NCI-H146 treated with DMSO at 0.1 percent for 48 hours (cell line): Measurements from ENCODE around the gene ZFP91.
"Not testable (repeated sequence)": the region's sequence is repeated elsewhere in the genome, so short reads cannot be mapped to it uniquely, and the experiment has no call there.

Experiments
- DNase-seq: peaks from one replicate; lab custom pipeline; 2025; ENCODE audit not compliant: unreplicated experiment; lab: John Stamatoyannopoulos, UW

ZFP91 gene

GRCh38 chr11:58578635-58579191, at the start of gene ZFP91:
Gene ZFP91, plus strand, starts transcription at chr11:58579063. Its CDS starts 219 bp downstream, at chr11:58579282.
- DNase-seq = peak; percentile 90

GRCh38 chr11:58530236-58530635, 48.6 kb upstream of the ZFP91 start:
- DNase-seq = no peak

GRCh38 chr11:58531865-58532341, 47.0 kb upstream of the ZFP91 start:
- DNase-seq = no peak

DNA sequence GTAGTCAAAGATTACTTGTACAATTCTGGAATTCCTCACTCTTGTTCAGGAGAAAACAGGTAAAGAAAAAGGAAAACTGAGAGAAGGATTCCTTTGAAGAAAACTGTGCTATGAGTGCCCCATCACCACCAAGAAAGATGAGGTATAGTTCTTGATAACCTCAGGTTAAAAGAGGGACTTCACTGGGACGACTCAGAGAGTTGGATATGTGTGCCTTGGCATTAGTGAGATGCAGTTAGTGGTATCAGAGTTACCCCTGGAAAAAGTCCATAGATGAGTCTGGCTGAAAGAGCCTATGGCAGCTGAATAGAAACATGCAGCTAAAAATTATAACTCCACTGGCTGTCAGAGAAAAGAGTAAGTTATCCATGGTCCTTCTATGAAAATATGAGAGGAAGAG, 32.0 kb upstream of the ZFP91 start:
- no peak for DNase-seq

DNA sequence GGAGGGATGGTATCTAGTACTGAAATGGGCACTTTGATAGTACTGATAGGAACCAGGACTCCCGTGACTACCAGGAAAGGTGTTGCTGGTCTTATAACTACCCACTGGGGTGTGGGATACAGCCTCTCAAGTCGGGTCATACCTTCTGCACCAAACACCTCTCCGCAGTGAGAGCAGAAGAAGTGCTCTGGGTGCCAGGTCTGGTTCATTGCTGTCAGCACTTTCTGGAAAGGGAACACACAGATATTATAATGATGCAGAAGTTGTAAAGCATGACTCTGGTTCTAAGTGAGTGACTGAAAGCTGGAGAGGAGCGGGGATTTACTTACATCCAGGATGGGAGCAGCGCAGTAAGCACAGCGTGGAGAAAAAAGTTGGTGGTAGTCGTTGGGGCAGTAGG, 29.2 kb upstream of the ZFP91 start:
- DNase-seq = no peak

- DNase-seq = no peak
Observed at GRCh38 chr11:58560842-58561241, 18.0 kb upstream of the ZFP91 start.

- no peak for DNase-seq
Observed at GRCh38 chr11:58561394-58562098, 17.3 kb upstream of the ZFP91 start.

DNA sequence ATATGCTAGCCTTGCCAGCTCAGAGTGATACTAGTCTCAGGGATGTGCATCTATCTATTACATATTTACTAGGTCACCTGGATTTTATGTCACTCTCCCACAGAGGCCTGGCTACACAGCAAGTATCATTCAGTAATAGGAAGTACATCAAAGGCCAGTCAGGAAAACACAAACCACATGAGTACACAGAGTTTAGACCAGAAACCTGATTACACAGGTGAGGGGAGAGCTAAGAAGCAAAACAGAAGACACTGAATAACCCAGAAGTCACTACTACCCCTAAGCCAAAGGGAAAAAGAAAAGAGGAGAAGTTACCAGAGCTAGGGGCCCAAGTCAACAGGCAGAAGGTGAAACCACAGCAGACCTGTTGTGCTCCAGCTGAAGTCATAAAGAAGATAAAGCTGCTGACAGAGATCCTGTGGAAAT, 16.5 kb upstream of the ZFP91 start:
- DNase-seq = no peak

DNA sequence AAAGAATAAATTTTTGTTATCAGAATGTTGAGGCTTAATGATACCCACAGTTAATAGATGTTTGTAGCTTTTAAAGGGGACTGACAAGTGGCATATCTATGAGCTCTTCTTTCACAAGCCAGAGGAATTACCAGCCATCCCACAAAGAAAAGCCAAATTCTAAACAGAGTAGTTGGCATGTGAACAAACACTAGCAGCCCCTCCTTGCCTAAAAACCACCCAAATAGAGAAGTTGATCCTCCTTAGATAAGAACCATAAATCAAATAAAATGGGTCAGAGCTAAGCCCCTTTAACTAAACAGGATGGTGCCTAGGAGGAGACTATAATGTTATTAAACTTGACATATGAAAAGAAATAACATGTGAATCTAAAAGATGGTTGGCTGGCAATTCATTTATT, 14.6 kb upstream of the ZFP91 start:
- DNase-seq = no peak

DNA sequence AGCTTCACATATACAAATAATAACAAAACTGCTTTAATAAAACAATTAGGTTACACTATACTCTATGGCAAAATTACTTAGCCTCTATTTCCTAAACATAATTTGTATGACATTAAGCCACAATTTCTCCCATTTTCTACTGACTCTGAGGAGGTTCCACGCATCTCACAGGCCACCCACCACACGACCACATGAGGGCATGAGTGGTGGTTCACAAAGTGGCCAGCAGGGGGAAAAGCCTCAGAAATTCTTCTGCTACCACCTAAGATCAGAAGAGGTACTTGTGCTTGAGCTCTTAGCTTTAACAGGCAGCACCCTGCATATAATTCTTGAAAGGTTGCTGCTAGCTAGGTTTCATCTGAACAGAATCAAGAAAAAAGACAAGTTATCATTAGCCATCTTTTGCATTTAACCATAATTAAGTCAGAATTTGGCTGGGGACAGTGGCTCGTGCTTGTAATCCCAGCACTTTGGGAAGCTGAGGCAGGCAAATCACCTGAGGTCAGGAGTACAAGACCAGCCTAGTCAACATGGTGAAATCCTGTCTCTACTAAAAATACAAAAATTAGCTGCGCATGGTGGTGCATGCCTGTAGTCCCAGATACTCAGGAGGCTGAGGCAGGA, 10.9 kb upstream of the ZFP91 start:
- no peak for DNase-seq

DNA sequence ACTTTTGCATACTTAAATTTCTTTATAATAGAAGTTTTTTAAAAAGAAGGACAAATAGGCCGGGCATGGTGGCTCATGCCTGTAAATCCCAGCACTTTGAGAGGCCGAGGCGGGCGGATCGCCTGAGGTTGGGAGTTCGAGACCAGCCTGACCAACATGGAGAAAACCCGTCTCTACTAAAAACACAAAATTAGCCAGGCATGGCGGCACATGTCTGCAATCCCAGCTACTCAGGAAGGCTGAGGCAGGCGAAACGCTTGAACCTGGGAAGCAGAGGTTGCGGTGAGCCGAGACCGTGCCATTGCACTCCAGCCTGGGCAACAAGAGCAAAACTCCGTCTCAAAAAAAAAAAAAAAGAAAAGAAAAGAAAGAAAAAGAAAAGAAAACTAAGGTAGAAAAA, 6.0 kb upstream of the ZFP91 start:
- not testable (repeated sequence) for DNase-seq

DNA sequence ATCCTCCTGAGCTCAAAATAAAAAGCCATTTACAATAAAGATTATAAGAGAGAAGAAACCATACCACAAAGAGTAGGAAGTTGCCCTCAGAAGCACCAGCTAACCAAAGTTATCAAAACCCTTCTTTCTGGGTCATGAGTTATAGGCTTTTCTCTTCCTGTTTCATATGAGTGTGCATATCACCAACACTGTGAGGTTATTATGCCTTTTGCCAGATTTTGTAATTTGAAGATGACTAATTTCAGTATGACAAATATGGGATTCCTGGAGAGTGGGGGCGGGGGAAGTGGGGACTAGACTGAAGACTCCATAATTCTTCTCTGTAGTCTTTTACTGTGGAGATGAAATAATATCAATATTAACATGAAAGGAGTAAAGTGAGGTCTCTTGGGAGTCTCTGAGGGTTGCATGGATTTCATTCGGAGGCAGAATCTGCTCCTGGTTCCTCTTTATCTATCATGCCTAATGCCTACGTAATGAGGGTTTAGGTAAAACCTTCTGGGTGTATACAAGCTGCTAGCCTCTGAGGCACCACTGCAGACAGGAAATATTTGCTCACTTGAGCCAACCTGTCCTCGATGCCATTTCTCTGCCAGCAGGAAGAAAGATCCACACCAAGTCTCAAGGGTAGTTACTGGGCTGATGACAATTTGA, 5.3 kb upstream of the ZFP91 start:
- DNase-seq = no peak

DNA sequence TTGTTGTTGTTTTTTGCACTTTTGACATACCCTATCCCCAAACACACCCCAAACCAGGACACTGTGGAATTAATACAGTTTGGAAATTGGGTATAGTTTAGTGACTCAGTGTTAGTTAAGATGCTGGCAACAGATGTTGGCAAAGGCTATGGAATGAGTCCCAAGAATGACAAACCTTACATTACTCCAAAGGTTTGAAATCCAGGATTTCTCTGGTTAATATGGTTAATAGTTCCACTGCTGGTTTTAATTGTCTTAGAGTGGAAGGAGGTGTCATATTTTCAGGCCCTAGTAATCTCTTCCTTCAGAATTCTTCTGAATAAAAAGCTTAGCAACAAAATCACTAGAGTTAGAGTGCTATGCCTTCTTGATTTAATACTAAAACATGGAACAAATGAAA, 4.0 kb upstream of the ZFP91 start:
- DNase-seq = no peak

DNA sequence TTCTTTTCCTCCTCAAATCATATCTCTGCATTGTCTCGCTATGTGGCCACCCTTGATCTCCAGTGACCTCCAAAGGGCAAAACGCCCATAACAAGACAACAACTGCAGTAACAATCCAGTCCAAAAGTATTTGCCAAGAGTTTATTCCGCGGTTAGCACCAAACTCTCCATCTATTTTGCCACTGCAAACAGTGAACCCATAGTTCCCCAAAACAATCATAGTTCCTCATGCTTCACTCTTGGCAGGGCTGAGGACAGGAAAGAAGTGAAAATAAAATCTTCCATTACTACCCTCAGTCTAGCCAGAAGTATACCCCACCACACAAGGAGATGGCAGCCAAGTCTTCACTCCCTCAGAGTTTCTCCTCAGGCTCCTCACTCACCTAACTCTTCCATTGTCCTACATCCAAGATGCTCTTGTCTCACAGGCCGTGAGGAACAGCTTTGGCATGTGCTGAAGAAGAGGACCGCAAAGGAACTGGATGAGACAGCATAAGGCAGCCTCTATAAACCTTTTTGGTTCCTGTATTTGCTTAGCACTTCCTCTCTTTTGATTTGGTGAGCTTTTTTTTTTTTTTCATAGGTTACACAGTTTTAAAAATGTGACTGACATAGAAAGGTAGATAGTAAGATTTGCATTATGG, 3.4 kb upstream of the ZFP91 start, which contains the start of gene LPXN:
LPXN (minus strand) TSS at position 480 of the 644 bp plus-strand sequence; CDS start at position 396, 84 bp downstream.
- no peak for DNase-seq

- DNase-seq = peak; percentile 4
Observed at GRCh38 chr11:58576887-58577471, 1.9 kb upstream of the ZFP91 start.

GRCh38 chr11:58577555-58578135, 1.2 kb upstream of the ZFP91 start:
- DNase-seq = no peak

DNA sequence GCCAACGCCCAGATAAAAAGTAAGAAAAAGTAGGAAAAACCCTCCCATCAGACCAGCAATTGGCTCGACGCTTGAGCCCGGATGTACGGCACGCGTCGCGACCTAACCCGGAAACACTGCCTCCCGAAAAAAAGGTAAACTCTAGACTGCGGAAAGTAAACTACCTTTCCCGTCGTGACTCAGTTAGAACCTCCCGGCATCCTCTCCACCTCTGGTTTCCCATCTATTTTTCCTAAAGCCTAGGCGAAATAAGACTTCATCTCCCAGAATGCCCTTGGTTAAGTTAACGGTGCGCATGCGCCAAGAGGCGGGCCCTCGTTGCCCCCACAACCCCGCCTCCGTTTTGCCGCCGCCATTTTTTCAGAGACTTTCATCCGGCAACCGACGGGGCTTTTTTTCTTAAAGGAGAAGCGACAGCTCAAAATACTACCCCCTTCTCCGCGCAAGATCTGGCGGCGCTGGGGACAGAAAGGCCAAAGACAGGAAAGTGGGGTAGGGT, 678 bp upstream of the ZFP91 start:
- peak; percentile 98 for DNase-seq

DNA sequence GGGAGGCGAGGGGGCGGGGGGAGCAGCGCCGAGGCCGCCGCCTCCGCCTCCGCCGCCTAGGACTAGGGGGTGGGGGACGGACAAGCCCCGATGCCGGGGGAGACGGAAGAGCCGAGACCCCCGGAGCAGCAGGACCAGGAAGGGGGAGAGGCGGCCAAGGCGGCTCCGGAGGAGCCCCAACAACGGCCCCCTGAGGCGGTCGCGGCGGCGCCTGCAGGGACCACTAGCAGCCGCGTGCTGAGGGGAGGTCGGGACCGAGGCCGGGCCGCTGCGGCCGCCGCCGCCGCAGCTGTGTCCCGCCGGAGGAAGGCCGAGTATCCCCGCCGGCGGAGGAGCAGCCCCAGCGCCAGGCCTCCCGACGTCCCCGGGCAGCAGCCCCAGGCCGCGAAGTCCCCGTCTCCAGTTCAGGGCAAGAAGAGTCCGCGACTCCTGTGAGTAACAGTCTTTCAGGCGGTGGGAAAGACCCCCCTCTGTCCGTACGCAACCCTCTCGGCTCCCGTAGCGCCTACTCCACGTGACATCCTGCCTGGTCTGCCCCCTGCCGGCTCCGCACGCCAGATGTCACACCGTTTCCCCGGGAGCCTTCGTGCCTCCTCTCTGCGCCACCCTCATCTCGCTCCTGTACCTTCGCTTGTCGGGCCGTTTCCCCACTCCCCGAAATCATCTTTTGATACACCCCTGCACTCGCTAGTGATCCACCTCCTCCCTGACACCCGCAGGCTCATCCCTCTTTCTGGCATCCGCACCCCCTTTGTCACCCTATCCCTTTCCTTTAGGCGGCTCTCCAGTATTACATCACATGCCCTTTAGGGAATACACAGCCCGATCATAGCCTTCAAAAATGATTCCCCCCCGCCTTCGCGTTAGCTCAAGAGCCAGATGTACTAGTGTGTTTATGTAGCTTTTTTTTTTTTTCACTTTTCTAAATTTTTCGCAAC, 598 bp downstream of the ZFP91 start:
- DNase-seq = peak; percentile 87

DNA sequence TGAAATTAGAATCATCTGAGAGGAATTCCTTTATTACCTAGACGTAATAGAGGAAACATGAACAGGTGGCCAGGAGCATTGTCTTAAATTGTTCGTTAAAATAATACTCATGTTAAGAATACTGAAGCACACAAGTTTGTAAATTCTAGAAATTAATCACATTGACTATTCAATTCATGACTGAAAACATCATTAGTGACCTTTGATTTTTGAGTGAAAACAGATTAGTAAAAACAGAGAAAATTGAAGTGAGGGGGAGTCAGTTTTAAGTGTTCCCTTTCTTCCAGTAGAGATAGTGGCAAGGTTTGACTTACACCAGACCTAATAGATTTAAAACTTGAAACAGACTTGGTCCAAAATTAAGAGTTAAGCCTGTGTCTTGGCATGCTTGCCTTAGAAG, 1.4 kb downstream of the ZFP91 start:
- no peak for DNase-seq
